Right lobe of liver (tissue), 4 donors: ENCODE data around the gene MACROH2A2.

ENCODE experiments used
- POLR2A ChIP-seq: fragments of 450-650 bp; IDR thresholded peaks from one replicate; pipeline ENCODE4 v1.6.1; 2017; ENCODE audit warnings: antibody characterized with exemption, mild to moderate bottlenecking
- TF ChIP-seq, protein P1 (sequence below), 4 donors: fragments of 200-600 bp in 3 of 4; fragments of 450-650 bp in 1 of 4; IDR thresholded peaks; one replicate each; pipeline versions ENCODE4 v1.5.1 to v1.8.0; 2016 to 2022; ENCODE audit warnings: antibody characterized with exemption in 4 of 4, mild to moderate bottlenecking in 2 of 4
- donor health status: DM: no; HTN: no; CAD: no.
- donor health status: DM: no; HTN: no; CAD: no.
- donor health status: DM: no; HTN: yes; CAD: no.

DNA sequence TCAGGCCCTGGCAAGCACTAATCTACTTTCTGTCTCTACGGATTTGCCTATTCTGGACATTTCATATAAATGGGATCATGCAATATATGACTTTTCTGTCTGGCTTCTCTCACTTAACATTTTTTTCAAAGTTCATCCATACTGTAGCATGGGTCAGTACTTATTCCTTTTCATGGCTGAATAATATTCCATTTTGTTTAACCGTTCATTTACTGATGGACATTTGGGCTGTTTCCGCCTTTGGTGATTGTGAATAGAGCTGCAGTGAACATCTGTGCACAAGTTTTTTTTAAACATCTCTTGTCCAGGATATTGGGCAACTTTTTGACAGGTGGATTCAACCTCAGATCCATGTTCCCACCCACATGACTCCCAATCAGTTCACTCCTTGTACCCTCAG is 49.0 kb downstream of the MACROH2A2 start:
- TF ChIP-seq, protein P1, sequence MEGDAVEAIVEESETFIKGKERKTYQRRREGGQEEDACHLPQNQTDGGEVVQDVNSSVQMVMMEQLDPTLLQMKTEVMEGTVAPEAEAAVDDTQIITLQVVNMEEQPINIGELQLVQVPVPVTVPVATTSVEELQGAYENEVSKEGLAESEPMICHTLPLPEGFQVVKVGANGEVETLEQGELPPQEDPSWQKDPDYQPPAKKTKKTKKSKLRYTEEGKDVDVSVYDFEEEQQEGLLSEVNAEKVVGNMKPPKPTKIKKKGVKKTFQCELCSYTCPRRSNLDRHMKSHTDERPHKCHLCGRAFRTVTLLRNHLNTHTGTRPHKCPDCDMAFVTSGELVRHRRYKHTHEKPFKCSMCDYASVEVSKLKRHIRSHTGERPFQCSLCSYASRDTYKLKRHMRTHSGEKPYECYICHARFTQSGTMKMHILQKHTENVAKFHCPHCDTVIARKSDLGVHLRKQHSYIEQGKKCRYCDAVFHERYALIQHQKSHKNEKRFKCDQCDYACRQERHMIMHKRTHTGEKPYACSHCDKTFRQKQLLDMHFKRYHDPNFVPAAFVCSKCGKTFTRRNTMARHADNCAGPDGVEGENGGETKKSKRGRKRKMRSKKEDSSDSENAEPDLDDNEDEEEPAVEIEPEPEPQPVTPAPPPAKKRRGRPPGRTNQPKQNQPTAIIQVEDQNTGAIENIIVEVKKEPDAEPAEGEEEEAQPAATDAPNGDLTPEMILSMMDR (IDR thresholded peaks at IDR 0.05), result no peak
- TF ChIP-seq POLR2A, result no peak
